GM21360 (cell line): ENCODE measurements around the gene GMPS.

Source experiments
- ATAC-seq: cut with Tn5 transposase; IDR thresholded peaks from one replicate; pipeline ENCODE4 v1.9.1; 2021; ENCODE audit warnings: mild to moderate bottlenecking, moderate library complexity; ENCODE audit not compliant: unreplicated experiment

The GMPS gene

GRCh38 chr3:155991212-155991611 is 120.8 kb downstream of the GMPS start:
- ATAC-seq, result no peak

DNA sequence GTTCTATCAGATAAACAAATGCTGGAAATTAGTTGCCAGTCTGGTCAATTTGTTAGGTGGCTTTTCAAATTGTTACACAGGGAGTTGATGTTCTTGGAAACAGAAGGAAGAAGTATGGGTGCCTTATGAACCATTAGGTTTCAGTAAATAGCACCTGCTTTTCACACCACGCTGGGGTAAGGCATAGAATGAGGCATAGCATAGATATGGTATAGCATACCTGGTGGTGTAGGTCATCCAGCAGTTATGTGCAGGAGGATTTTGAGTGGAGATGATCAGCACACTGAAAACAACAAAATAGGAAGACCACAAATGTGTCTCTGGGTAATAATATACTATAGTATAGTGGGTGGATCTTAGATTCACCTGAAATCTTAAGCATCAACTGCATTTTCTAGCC is 121.4 kb downstream of the GMPS start:
- ATAC-seq, result no peak
